RCC 7860 (cell line): ENCODE data around the gene CCDC167.

Experiments used
- DNase-seq: peaks from one replicate; pipeline ENCODE4 v3.0.0-alpha.2; 2015; ENCODE audit warnings: low spot score
- FAIRE-seq: peaks from 2 replicates; lab custom pipeline; 2012; peaks lifted over from hg19 to GRCh38; lab: Jason Lieb, UNC

Gene CCDC167

GRCh38 chr6:37435373-37435772 lies 64.3 kb downstream of the CCDC167 start:
- no peak for DNase-seq
- FAIRE-seq: no peak

DNA sequence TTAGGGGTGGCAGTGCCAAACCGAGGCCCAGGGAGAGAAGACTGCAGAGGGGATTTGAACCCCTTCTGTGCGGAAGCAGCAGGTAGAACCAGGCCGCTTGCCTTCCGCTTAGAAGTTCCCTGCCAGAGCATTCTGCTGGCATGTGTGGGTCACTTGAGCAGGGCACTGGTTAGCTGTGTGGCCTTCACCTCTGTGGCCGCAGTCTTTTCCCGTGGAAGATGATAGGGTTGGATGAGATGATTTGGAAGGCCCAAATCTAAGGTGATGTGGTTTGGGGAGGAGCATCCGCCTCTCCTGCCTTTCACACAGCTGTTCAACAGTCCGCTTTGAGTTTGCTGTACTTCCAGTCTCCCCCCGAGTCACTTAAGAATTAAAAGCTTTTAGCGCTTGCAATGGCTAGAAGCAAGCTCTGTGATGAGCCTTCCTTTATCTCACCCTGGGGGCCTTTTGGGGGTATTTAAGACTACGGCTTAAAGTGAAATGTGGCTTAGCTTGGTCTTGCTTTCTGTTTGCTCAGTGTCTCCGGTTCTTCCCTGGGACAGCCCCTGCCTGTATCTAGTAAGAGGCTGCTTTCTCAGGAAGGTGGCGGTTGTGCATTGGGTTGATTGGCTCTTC lies 65.9 kb downstream of the CCDC167 start:
- DNase-seq (no peak), FAIRE-seq (no peak)
